HPDE6-E6E7 (cell line): ENCODE measurements around the gene RGS11.

Experiments used
- DNase-seq: peaks from one replicate; pipeline ENCODE4 v3.0.0; 2011; ENCODE audit warnings: missing footprints; ENCODE audit errors: extremely low spot score

Gene RGS11

DNA sequence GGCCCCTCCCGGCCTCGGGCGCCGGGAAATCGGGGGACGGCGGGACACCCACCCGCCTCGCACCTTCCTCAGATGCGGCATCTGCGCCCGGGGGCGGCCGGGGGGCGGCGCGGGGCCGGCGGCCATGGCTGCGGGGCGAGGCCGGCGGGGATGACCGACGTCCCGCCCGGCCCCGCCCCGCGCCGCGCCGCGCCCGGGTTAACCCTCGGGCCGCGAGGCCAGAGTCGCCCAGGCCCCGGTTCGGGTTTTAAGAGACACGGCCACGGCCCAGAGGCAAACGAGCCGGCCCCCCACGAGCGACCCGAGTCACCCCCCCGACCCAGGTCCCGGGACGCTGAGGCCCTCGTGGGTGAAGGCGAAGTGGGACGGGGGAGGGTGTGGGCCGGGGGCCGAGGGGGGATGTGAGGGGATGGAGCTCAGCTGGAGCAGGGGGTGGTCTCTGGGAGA is at the start of gene RGS11:
TSS of gene RGS11 (minus strand) at position 159 of the 447 bp plus-strand sequence. CDS start at position 126, 33 bp downstream.
- no peak for DNase-seq

DNA sequence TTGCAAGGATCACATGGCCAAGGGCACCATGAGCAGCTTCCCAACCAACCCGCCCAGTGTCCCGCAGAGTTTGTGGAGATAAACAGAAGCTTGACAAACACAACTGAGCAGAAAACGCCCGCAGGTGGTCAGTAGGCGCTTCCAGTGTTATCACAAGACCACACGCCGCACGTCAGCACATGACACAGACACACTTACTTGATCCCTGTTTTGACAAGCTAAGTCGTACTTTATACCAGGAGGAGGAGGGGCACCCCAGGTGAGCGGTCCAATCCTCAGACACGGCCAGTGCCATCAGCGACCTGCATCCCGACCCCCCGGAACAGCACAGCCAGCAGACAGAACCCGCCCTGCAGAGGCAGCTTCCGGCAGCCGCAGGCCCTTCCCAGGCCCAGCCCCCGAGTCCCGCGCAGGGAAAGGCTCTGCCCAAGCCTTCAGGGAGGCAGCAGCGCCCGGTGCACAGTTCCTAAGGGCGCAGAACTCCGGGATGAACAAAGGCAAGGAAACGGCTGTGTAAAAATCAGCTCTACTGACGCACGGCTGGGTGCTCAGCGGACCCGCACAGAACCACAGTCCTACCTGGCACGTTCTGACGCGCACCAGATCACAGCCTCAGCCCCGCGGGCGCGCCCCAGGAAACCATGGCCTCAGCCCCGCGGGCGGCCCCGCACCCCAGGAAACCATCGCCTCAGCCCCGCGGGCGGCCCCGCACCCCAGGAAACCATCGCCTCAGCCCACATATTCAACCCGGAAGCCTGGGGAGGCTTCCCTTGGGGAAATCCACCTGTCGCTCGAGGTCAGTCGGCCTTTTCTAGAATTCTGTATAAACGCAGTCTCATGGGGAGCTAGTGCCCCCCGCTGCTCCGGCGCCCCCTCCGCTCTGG is 48.9 kb upstream of the RGS11 start:
- no peak for DNase-seq

DNA sequence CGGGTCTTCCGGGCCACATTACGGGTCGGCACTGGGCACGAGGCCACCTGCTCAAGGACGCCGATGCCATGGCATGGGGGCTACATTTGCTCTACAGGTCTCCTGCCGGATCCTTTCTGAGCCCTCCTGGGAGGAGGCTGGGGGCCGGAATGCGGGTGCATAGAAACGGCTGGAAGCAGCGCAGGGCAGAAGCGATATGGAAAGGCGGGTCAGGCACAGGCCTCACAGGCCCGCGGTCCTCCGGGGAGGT is 48.4 kb upstream of the RGS11 start:
- no peak for DNase-seq

DNA sequence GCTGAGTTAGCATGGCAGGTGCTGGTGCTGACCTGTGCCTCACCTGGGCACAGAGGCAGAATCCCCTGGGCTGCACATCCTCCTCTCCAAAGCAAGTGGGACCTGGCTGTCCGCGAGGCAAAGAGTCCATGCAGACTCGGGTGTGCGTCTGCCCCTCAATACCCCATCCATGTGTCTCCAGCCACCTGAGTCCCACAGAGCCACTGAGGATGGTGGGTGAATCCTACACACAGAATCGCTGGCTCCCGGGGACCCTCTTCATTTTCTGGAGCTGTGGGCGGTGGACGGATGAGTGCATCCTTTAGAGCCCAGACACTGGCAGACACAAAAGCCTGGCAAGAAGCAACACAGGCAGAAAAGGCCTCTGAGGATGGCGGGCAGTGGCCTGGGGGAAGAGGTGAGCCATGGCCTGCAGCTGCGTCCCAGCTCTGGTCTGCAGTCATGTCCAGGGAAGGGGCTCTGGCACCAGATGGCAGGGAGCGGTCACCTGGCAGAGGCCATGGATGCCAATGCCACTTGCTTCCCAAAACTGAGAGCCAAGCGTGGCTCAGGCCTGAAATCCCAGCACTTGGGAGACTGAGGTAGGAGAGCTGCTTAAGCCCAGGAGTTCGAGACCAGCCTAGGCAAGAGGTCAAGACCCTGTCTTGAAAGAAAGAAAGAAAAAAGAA is 46.9 kb upstream of the RGS11 start:
- no peak for DNase-seq

DNA sequence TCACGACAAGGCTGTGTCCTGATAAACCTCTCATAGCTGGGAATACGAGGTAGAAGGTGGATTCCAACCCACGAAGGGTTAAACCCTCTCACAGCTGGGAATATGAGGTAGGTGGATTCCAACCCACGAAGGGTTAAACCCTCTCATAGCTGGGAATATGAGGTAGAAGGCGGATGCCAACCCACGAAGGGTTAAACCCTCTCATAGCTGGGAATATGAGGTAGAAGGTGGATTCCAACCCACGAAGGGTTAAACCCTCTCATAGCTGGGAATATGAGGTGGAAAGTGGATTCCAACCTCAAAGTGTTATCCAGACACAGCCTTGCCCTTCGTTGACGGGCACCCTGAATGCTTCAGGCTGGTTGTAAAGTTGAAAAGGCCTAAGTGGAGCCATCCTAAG is 45.8 kb upstream of the RGS11 start:
- DNase-seq, result no peak

- DNase-seq, result no peak
Observed at GRCh38 chr16:320206-320605, 44.5 kb upstream of the RGS11 start.

- DNase-seq, result no peak
Observed at GRCh38 chr16:318628-319027, 42.9 kb upstream of the RGS11 start.

GRCh38 chr16:317583-317982 is 41.8 kb upstream of the RGS11 start:
- DNase-seq, result no peak

DNA sequence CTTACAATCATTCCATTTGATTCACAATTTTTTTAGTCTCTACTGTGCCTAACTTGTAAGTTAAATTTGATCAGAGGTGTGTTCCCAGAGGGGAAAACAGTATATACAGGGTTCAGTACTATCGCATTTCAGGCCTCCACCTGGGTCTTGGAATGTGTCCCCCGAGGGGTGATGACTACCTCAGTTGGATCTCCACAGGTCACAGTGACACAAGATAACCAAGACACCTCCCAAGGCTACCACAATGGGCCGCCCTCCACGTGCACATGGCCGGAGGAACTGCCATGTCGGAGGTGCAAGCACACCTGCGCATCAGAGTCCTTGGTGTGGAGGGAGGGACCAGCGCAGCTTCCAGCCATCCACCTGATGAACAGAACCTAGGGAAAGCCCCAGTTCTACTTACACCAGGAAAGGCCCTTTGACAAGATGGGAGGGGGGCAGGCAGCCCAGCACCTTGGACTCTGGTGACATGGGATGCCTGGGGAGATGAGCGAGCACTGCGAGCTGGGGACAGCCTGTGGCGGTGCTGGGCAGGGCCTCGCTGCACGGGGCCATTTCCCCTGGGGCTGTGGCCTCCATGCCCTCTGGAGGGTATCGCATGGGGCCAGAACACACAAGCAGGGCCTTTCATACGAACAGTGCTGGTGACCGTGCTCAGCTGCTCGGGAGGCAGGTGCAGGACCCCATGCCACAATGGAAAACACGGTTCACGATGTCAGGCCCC is 41.2 kb upstream of the RGS11 start:
- no peak for DNase-seq

- no peak for DNase-seq
Observed at GRCh38 chr16:314795-315299, 39.1 kb upstream of the RGS11 start.

DNA sequence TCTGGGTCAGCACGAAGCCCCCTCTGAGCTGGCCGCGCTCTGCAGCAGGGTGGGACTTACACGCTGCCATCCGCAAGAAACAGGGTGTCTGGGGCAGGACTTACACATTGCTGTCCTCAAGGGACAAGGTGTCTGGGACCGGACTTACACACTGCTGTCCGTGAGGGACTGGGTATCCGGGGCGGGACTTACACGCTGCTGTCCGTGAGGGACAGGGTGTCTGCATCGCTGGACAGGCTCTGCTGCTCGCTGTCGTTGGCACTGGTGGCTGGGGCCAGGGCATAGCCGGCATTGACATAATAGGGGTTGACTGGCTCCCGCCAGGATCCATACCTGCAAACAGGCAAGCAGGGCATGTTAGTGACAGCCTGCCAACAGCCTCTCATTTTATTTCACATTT is 38.6 kb upstream of the RGS11 start:
- DNase-seq, result no peak

- DNase-seq, result no peak
Observed at GRCh38 chr16:311725-312124, 36.0 kb upstream of the RGS11 start.

- DNase-seq, result no peak
Observed at GRCh38 chr16:309476-309875, 33.7 kb upstream of the RGS11 start.

DNA sequence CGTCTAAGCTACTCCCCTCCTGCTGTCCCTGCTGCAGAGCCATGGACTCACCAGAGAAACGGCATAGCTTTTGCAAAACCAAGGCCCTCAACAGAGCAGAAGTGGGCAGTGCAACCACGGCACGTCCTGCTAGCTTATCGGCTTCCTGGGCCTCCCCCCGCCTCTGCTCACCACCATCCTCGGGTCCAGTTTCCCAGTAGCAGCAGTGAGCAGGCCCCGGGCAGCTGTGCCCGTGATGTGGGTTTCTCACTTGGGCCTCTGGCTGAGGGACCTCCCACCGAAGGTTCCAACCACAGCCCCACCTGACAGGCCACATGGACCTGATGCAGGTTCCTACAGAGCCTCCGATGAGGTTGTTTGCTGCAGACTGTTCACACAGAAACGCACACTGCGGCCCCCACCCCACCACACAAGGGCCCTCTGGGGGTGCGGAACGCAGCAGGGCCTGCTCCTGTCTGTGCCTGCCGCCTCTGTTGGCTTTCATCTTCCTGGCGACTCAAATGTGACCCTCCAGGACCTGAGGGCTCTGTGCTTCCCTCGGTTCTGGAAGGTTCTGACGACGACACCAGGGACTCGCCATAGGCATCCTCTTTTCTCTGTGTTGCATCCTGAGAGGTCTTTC is 32.1 kb upstream of the RGS11 start:
- DNase-seq, result no peak

DNA sequence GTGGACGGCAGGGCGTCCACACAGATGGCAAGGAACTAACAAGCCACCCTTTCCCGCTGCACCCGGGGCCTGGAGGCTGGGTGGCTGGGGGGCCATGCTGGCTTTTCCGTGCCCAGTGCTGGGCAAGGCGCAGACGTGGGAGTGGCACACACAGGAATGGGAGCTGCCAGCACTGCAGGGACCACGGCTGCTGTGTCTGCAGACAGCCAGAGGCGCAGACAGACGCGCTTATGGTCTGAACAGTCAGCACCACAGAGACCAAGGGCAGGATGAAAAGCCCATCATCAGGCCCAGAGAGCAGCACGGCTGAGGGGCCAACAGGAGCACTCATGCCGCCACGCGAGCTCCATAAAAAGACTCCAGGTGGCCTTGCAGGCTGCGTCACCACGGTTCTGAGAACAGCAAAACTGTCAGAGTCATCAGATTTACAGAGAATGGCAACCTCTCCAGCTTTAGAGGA is 31.2 kb upstream of the RGS11 start:
- no peak for DNase-seq

DNA sequence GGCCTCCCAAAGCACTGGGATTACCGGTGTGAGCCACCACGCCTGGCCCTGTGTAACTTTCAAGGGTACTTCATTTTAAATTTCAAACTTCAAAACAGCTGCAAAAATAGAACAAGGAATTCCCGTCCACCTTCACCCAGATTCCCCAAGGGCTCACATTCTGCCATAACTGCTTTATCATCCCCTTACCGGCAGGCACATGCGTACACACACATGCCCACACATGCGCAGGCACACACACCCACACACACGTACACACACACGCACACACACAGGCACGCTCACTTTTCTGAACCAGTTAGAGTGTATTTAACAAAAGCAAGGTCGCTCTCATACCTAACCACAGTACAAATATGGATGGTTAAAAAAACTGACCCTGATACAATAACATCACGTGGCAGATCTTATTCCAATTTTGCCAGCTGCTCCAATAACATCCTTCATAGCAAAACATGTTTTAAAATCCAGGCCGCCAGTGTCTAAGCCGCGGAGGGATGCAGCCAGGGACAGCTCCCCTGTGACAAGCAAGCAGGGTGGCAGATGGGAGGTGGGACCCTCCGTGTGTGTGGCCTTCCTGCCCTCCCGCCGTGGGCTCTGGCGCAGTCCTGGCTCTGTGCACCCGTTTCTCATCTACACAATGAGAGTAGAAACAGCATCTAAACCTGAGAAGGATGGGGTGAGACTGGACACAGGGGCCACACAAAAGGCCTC is 30.3 kb upstream of the RGS11 start:
- DNase-seq, result no peak

GRCh38 chr16:303760-304505 is 28.2 kb upstream of the RGS11 start:
- DNase-seq, result no peak

DNA sequence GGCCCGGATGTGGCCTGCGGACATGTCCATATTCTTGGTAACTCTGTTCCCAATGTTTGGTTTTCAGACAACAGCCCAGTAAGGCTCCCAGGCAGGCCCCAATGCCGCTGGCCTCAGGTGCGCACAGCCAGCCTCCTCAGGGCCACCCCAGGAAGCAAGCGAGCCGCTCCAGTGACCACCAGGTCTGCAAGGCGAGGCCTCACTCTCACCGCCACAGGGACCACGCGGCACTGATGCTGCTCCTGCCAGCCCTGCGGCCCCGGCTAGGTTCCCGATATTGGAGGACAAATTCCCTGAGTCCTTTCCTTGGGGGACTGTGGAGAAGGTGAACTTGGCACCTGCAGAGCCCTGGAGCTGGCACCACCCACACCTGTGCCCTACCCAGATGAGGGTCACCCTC is 26.2 kb upstream of the RGS11 start:
- DNase-seq, result no peak

- no peak for DNase-seq
Observed at GRCh38 chr16:301235-301634, 25.5 kb upstream of the RGS11 start.

- no peak for DNase-seq
Observed at GRCh38 chr16:297832-298231, 22.1 kb upstream of the RGS11 start.
